ENCODE data around the gene AGL. TPM values are rescaled to one million over a fixed set of nuclear protein-coding genes. Genes with fewer than 3 reads are reported as not detected.

AGL gene
- total RNA-seq: 10 to 100 TPM; 16.7 to 19.6 TPM
- polyA plus RNA-seq (ENCODE audit: insufficient read depth, low read depth, low replicate concordance): 7.1 TPM
- long read RNA-seq, donor 1, partial matches to known transcripts: 11 of 11 reads
- long read RNA-seq, donor 1, other reads (novel, unspliced or antisense): 0 of 11 reads
- long read RNA-seq, donor 2: 0 reads

DNA sequence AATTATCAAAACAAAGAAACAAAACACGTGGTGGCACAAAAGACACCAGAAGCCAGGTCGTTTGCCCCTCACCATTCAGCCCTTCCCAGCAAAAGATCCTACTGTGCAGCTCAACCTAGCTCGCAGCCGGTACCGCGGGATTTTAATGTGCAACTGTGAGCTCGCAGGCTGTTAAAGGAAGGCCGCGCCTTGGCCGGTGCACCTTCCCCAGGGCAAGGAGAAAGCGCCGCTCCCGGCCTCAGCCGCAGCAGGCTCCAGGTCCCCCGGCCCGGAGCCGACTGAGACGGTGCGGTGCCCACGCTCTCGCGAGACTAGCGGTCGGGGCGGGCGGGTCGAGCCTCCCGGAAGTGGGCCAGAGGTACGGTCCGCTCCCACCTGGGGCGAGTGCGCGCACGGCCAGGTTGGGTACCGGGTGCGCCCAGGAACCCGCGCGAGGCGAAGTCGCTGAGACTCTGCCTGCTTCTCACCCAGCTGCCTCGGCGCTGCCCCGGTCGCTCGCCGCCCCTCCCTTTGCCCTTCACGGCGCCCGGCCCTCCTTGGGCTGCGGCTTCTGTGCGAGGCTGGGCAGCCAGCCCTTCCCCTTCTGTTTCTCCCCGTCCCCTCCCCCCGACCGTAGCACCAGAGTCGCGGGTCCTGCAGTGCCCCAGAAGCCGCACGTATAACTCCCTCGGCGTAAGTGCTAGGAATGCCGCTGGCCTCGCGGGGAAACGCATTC lies at the start of gene AGL:
Gene AGL (plus strand): TSS at position 618 of the 715 bp plus-strand sequence. CDS start 682 bp downstream, outside the sequence.
- Histone ChIP-seq H3K27ac (peak within 1 kb of the TSS; percentile 80 to 86), H3K4me3 (peak within 1 kb of the TSS; percentile 91 to 97), H3K36me3 (ENCODE audit: low read depth, missing control alignments) (no peaks in the 10 kb centered on the region), H3K4me1 (no peaks in the 10 kb centered on the region), H3K9me3 (no peaks in the 10 kb centered on the region), H3K27me3 (no peaks in the 10 kb centered on the region)
- no peak for TF ChIP-seq POLR2A (IDR thresholded peaks at IDR 0.05)
- TF ChIP-seq, protein P1, sequence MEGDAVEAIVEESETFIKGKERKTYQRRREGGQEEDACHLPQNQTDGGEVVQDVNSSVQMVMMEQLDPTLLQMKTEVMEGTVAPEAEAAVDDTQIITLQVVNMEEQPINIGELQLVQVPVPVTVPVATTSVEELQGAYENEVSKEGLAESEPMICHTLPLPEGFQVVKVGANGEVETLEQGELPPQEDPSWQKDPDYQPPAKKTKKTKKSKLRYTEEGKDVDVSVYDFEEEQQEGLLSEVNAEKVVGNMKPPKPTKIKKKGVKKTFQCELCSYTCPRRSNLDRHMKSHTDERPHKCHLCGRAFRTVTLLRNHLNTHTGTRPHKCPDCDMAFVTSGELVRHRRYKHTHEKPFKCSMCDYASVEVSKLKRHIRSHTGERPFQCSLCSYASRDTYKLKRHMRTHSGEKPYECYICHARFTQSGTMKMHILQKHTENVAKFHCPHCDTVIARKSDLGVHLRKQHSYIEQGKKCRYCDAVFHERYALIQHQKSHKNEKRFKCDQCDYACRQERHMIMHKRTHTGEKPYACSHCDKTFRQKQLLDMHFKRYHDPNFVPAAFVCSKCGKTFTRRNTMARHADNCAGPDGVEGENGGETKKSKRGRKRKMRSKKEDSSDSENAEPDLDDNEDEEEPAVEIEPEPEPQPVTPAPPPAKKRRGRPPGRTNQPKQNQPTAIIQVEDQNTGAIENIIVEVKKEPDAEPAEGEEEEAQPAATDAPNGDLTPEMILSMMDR (IDR thresholded peaks at IDR 0.05): peak in 1 of 3 experiments; percentile 3
- intact Hi-C loops (cut with DNase I; ENCODE audit: low total_unique reads): no loop called here
- 0 to 1% methylated on average over 30 to 53 of the region's 65 CpGs for WGBS, 2 donors
- peak; percentile 90 for DNase-seq

DNA sequence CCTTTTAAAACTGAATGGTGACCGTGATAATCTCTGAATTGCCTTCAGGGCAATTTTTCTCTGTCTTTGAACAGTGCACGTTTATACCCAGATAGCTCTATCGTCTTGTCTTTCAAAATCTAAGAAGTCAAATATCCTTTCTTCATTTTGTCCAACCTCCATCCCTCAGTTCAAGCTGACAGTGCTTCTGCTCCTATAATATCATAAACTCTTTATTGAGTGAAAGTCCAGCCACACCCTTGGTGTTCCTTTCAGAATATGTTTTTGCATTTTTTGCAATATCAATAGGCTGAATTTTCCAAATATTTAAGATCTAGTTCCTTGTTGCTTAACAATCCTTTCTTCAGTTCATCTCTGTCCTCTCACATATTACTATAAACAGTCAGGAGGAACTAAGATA lies 48.6 kb upstream of the AGL start:
- no peak overlapping the region for H3K4me3 ChIP-seq
- no peaks in the 10 kb centered on the region for H3K27me3 ChIP-seq
- DNase-seq: no peak
- intact Hi-C loops (cut with DNase I; ENCODE audit: low total_unique reads): loop anchor here (10.0 kb wide), 1 partner anchor 363 kb away; no protein-coding TSS in a partner anchor
- WGBS, 2 donors: 89% methylated on average over 3 of the region's 3 CpGs
- H3K4me1 ChIP-seq: no peaks in the 10 kb centered on the region
- no peaks in the 10 kb centered on the region for H3K36me3 ChIP-seq (ENCODE audit: low read depth, missing control alignments)
- no peak for TF ChIP-seq POLR2A (IDR thresholded peaks at IDR 0.05)
- TF ChIP-seq, protein P1 (IDR thresholded peaks at IDR 0.05): no peak
- no peaks in the 10 kb centered on the region for H3K9me3 ChIP-seq
- H3K27ac ChIP-seq: no peak overlapping the region

DNA sequence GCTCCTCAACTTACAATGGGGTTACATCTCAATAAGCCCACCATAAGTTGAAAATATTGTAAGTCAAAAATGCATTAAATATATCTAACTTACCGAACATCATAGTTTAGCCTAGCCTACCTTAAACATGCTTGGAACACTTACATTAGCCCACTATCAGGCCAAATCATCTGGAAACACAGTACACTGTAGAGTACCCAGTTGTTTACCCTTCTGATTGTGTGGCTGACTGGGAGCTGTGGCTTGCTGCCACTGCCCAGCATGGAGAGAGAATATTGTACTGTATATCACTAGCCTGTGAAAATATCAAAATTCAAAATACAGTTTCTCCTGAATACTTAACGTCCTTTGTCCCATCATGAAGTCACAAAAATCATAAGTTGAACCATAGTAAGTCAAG lies 43.3 kb upstream of the AGL start:
- no peaks in the 10 kb centered on the region for H3K9me3 ChIP-seq
- TF ChIP-seq POLR2A (IDR thresholded peaks at IDR 0.05): no peak
- TF ChIP-seq, protein P1 (IDR thresholded peaks at IDR 0.05): no peak
- H3K4me1 ChIP-seq: peaks cover 9% of the 10 kb centered on the region
- 92 to 93% methylated on average over 2 of the region's 2 CpGs for WGBS, 2 donors
- H3K4me3 ChIP-seq: no peak overlapping the region
- intact Hi-C loops (cut with DNase I; ENCODE audit: low total_unique reads): loop anchor here (10.0 kb wide), 1 partner anchor 358 kb away; no protein-coding TSS in a partner anchor
- H3K27me3 ChIP-seq: no peaks in the 10 kb centered on the region
- H3K27ac ChIP-seq: no peak overlapping the region
- H3K36me3 ChIP-seq (ENCODE audit: low read depth, missing control alignments): no peaks in the 10 kb centered on the region
- DNase-seq: no peak

DNA sequence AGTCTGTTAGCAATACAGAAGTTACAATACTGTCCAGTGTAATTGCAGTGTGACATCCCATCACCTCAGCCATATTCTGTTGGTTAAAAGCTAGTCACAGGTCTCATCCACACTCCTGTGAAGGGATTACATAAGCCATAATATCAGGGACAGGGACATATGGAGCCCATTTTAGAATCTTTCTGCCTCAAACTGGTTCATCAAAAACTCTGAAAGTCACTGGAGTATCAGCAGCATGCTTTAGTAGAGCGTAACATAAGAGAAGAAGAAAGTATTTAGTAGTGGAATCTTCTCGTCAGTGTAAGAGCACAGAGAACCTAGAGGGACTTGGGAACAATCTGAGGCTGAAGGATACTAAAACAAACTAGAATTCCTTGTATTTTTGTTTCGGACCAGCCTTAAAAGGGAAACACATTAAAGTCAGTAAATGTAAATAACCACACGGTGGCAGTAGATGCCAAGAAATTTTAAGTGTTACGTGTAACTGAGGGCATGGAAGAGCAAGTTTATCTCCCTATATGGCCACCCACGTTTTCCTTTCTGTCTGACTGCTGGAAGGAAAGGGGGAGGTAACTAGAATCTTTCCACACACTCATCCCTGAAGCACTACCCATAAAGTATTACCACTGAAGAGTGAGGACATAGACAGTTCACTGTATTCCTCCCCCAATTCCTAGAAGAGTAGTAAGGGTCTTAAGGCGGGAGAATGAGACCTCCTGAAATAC lies 41.6 kb upstream of the AGL start:
- H3K36me3 ChIP-seq (ENCODE audit: low read depth, missing control alignments): no peaks in the 10 kb centered on the region
- peak; percentile 45 for DNase-seq
- TF ChIP-seq, protein P1 (IDR thresholded peaks at IDR 0.05): peak; percentile 45 to 69 (median 69)
- no peak for TF ChIP-seq POLR2A (IDR thresholded peaks at IDR 0.05)
- H3K27ac ChIP-seq: peak overlapping the region in 1 of 2 donors; percentile 55
- no peaks in the 10 kb centered on the region for H3K27me3 ChIP-seq
- intact Hi-C loops (cut with DNase I; ENCODE audit: low total_unique reads): loop anchor here (10.0 kb wide), 1 partner anchor 356 kb away; no protein-coding TSS in a partner anchor
- no peak overlapping the region for H3K4me3 ChIP-seq
- WGBS, 2 donors: 20 to 29% methylated on average over 7 of the region's 7 CpGs
- no peaks in the 10 kb centered on the region for H3K9me3 ChIP-seq
- peaks cover 9% of the 10 kb centered on the region for H3K4me1 ChIP-seq

All from testis (tissue), 5 donors.